BLaER1 treated with 17β-estradiol and CSF1 and Interleukin-3, amounts not matched to agents 10 nM and 100 nM (cell line): Measurements from ENCODE around the gene PRAMEF15.
"Not testable (repeated sequence)": the region's sequence is repeated elsewhere in the genome, so short reads cannot be mapped to it uniquely, and the experiment has no call there.

ENCODE experiments used
- H3K27ac ChIP-seq, 11 experiments: shearing (Covaris generic); formaldehyde crosslinking; 2 replicates each; pipeline ENCODE4 v1.8.1; 2022
- H3K27me3 ChIP-seq, 11 experiments: shearing (Covaris generic); formaldehyde crosslinking; 2 replicates each; pipeline ENCODE4 v1.8.1; 2022
- H3K36me3 ChIP-seq, 11 experiments: shearing (Covaris generic); formaldehyde crosslinking; 2 replicates each; pipeline ENCODE4 v1.8.1; 2022
- H3K4me1 ChIP-seq, 10 experiments: shearing (Covaris generic); formaldehyde crosslinking; 2 replicates each; pipeline ENCODE4 v1.8.1; 2022
- H3K4me2 ChIP-seq, 11 experiments: shearing (Covaris generic); formaldehyde crosslinking; 2 replicates each; pipeline ENCODE4 v1.8.1; 2022
- H3K4me3 ChIP-seq, 10 experiments: shearing (Covaris generic); formaldehyde crosslinking; 2 replicates each; pipeline ENCODE4 v1.8.1; 2022
- H3K9ac ChIP-seq, 11 experiments: shearing (Covaris generic); formaldehyde crosslinking; 2 replicates each; pipeline ENCODE4 v1.8.1; 2022
- H3K9me3 ChIP-seq, 11 experiments: shearing (Covaris generic); formaldehyde crosslinking; replicated peaks in 1 of 11; 2 replicates each; pipeline ENCODE4 v1.8.1; 2022
- H4K20me1 ChIP-seq, 11 experiments: shearing (Covaris generic); formaldehyde crosslinking; 2 replicates each; pipeline ENCODE4 v1.8.1; 2022

The PRAMEF15 gene

DNA sequence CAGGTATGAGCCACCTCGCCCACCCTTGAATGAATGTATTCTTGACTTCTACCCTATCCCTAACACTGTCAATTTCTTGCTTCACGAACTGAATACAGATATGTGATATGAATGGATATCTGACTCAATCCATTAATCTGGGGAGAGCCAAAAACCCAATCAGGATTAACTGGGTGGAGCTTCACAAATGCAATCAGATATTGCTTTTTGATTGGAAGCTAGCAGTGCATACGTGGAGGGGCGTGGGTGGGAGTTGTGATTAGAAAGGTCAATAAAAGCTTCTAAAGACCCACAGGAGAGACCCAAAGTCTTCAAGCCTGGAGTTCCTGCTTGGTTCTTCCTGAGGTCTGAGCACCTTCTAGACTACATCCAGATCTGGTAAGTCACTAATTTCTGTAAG is at the start of gene PRAMEF15:
TSS of gene PRAMEF15 (plus strand) at position 301 of the 400 bp plus-strand sequence. CDS start 2,827 bp downstream, outside the sequence.
- not testable (repeated sequence) for H3K36me3 ChIP-seq, H3K9me3 ChIP-seq, H3K9ac ChIP-seq, H3K27me3 ChIP-seq, H4K20me1 ChIP-seq, H3K27ac ChIP-seq, H3K4me1 ChIP-seq, H3K4me3 ChIP-seq, H3K4me2 ChIP-seq

- not testable (repeated sequence) for H3K4me3 ChIP-seq, H3K36me3 ChIP-seq, H3K27me3 ChIP-seq, H3K4me1 ChIP-seq, H3K4me2 ChIP-seq, H3K27ac ChIP-seq, H3K9me3 ChIP-seq, H4K20me1 ChIP-seq, H3K9ac ChIP-seq
Measured at GRCh38 chr1:13277016-13277415, 38.4 kb upstream of the PRAMEF15 start.

GRCh38 chr1:13279617-13280016 is 35.8 kb upstream of the PRAMEF15 start:
- H4K20me1 ChIP-seq, H3K4me2 ChIP-seq, H3K4me1 ChIP-seq, H3K9ac ChIP-seq, H3K9me3 ChIP-seq, H3K27me3 ChIP-seq, H3K27ac ChIP-seq, H3K36me3 ChIP-seq, H3K4me3 ChIP-seq: not testable (repeated sequence)

- H3K27me3 ChIP-seq, H3K9me3 ChIP-seq, H3K4me1 ChIP-seq, H3K4me2 ChIP-seq, H3K4me3 ChIP-seq, H3K27ac ChIP-seq, H4K20me1 ChIP-seq, H3K36me3 ChIP-seq, H3K9ac ChIP-seq: not testable (repeated sequence)
Measured at GRCh38 chr1:13285037-13285436, 30.3 kb upstream of the PRAMEF15 start, which contains the start of gene PRAMEF8. PRAMEF8 (minus strand) TSS chr1:13285137; CDS start chr1:13284091, 1,046 bp downstream.

DNA sequence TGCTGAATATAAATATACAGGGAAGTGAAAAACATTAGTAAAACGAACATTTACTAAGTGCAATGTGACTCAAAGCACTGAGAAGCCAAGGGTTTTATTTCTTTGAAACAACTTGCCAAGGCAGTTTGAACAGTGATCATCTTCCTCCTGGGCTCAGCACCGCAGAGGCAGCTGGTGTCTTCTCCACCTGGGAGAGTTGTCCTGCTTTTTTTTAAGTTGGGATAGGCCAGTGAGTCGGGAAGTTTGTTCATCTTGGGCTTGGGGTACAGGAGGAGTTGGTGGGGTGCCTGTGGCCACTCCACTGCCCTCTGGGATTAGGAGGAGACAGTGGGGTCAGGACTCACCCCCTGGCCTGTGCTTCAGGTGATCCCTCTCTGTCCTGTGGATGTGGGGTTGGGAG is 26.4 kb upstream of the PRAMEF15 start:
- not testable (repeated sequence) for H3K4me1 ChIP-seq, H4K20me1 ChIP-seq, H3K36me3 ChIP-seq, H3K9ac ChIP-seq, H3K27ac ChIP-seq, H3K4me2 ChIP-seq, H3K9me3 ChIP-seq, H3K27me3 ChIP-seq, H3K4me3 ChIP-seq

DNA sequence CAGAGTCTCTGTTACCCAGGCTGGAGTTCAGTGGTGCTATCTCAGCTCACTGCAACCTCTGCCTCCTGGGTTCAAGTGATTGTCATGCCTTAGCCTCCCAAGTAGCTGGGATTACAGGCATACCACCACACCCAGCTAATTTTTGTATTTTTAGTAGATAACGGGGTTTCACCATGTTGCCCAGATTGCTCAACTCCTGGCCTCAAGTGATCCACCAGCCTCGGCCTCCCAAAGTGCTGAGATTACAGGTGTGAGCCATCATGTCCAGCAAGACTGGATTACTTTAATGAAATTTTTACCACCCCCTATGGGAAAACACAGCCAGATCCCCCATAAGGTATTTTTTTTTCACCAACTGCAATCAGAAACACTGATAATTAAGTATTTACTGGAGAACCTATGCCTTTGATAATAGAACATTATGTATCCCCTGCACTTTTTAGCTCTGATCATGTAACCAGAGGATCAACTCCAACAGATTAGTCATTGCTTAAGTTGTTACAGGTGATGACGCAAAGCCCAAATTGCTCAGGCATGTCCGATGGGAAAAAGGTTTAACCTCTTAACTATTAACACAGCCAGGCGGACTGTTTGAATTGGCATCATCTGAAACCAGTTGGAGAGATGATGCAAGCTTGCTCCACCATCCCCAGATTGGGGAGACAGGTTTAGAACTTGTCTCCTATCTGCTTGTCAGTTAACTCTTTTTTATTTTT is 18.0 kb upstream of the PRAMEF15 start:
- not testable (repeated sequence) for H3K36me3 ChIP-seq, H3K27me3 ChIP-seq, H4K20me1 ChIP-seq, H3K9ac ChIP-seq, H3K4me1 ChIP-seq, H3K27ac ChIP-seq, H3K9me3 ChIP-seq, H3K4me2 ChIP-seq, H3K4me3 ChIP-seq

DNA sequence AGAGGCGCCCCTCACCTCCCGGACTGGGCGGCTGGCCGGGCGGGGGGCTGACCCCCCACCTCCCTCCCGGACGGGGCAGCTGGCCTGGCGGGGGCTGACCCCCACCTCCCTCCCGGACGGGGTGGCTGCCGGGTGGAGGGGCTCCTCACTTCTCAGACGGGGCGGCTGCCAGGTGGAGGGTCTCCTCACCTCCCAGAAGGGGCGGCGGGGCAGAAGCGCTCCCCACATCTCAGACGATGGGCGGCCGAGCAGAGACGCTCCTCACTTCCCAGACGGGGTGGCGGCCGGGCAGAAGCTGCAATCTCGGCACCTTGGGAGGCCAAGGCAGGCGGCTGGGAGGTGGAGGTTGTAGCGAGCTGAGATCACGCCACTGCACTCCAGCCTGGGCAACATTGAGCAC is 16.7 kb upstream of the PRAMEF15 start:
- H3K36me3 ChIP-seq = not testable (repeated sequence)

GRCh38 chr1:13302197-13302596 is 13.2 kb upstream of the PRAMEF15 start:
- H3K4me2 ChIP-seq, H4K20me1 ChIP-seq, H3K4me1 ChIP-seq, H3K9me3 ChIP-seq, H3K27ac ChIP-seq, H3K36me3 ChIP-seq, H3K9ac ChIP-seq, H3K27me3 ChIP-seq, H3K4me3 ChIP-seq: not testable (repeated sequence)

More for the DNA sequence above, 16.7 kb upstream of the PRAMEF15 start:
- H3K4me2 ChIP-seq, H3K9me3 ChIP-seq, H3K9ac ChIP-seq, H3K27ac ChIP-seq, H3K4me1 ChIP-seq, H3K4me3 ChIP-seq, H4K20me1 ChIP-seq, H3K27me3 ChIP-seq: not testable (repeated sequence)

DNA sequence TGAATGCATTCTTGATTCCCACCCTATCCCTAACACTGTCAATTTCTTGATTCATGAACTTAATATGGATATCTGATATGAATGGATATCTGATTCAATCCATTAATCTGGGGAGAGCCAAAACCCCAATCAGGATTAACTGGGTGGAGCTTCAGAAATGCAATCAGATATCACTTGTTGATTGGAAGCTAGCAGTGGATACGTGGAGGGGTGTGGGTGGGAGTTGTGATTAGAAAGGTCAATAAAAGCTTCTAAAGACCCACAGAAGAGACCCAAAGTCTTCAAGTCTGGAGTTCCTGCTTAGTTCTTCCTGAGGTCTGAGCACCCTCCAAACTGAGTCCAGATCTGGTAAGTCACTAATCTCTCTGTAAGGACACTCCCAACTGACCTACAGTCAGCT is 12.1 kb upstream of the PRAMEF15 start, which contains the start of gene PRAMEF33:
TSS of gene PRAMEF33 (plus strand) at position 301 of the 400 bp plus-strand sequence. CDS start 2,416 bp downstream, outside the sequence.
- not testable (repeated sequence) for H3K27ac ChIP-seq, H3K9ac ChIP-seq, H3K4me1 ChIP-seq, H3K9me3 ChIP-seq, H3K4me3 ChIP-seq, H4K20me1 ChIP-seq, H3K4me2 ChIP-seq, H3K36me3 ChIP-seq, H3K27me3 ChIP-seq

- not testable (repeated sequence) for H4K20me1 ChIP-seq, H3K27me3 ChIP-seq, H3K9me3 ChIP-seq, H3K4me3 ChIP-seq, H3K9ac ChIP-seq, H3K36me3 ChIP-seq, H3K4me2 ChIP-seq, H3K27ac ChIP-seq, H3K4me1 ChIP-seq
Measured at GRCh38 chr1:13342496-13342895, 27.1 kb downstream of the PRAMEF15 start.

- not testable (repeated sequence) for H3K27ac ChIP-seq, H3K9me3 ChIP-seq, H3K4me3 ChIP-seq, H3K4me1 ChIP-seq, H3K27me3 ChIP-seq, H4K20me1 ChIP-seq, H3K4me2 ChIP-seq, H3K9ac ChIP-seq, H3K36me3 ChIP-seq
Measured at GRCh38 chr1:13347034-13347433, 31.7 kb downstream of the PRAMEF15 start, which contains the start of gene PRAMEF14. PRAMEF14 (minus strand) TSS chr1:13347134; CDS start chr1:13345314, 1,820 bp downstream.

- H3K9me3 ChIP-seq = peaks cover 4 to 20% (median 13%) of the 10 kb centered on the region in 11 experiments; a peak in 20 of 22 replicates
- H3K9ac ChIP-seq, H3K4me2 ChIP-seq, H3K27me3 ChIP-seq, H3K36me3 ChIP-seq, H3K4me3 ChIP-seq, H4K20me1 ChIP-seq, H3K27ac ChIP-seq, H3K4me1 ChIP-seq: not testable (repeated sequence)
Measured at GRCh38 chr1:13353476-13353875, 38.1 kb downstream of the PRAMEF15 start.

DNA sequence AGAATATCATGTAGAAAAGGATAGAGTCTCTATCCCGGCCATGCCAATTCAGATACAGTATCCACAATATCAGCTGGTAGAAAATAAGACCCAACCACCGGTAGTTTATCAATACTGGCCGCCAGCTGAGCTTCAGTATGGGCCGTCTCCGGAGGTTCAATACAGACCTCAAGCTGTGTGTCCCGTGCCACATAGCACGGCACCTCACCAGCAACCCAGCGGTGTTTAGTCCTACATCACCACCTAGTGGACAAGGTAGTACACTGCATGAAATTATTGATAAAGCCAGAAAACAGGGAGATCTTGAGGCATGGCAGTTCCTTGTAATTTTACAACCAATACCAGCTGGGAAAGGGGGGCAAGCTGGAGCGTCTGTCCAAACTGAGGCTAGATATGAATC is 39.1 kb downstream of the PRAMEF15 start:
- H3K27ac ChIP-seq, H3K27me3 ChIP-seq, H3K4me3 ChIP-seq, H3K4me2 ChIP-seq, H4K20me1 ChIP-seq, H3K36me3 ChIP-seq, H3K9ac ChIP-seq, H3K4me1 ChIP-seq: not testable (repeated sequence)
- peaks cover 4 to 20% (median 13%) of the 10 kb centered on the region in 11 experiments; a peak in 20 of 22 replicates for H3K9me3 ChIP-seq

DNA sequence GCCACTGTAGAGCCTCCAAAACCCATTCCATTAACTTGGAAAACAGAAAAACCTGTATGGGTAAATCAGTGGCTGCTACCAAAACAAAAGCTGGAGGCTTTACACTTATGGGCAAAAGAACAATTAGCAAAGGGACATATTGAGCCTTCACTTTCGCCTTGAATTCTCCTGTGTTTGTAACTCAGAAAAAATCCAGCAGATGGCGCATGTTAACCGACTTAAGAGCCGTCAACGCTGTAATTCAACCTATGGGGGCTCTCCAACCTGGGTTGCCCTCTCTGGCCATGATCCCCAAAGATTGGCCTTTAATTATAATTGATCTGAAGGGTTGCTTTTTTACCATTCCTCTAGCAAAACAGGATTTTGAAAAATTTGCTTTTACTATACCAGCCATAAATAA is 41.4 kb downstream of the PRAMEF15 start:
- H3K4me3 ChIP-seq, H3K27me3 ChIP-seq, H3K27ac ChIP-seq, H3K9ac ChIP-seq, H3K4me2 ChIP-seq, H3K36me3 ChIP-seq, H4K20me1 ChIP-seq, H3K4me1 ChIP-seq: not testable (repeated sequence)
- H3K9me3 ChIP-seq = peaks cover 4 to 19% (median 12%) of the 10 kb centered on the region in 11 experiments; a peak in 20 of 22 replicates
